Measurements from ENCODE around the gene POU2F1.

The POU2F1 gene

DNA sequence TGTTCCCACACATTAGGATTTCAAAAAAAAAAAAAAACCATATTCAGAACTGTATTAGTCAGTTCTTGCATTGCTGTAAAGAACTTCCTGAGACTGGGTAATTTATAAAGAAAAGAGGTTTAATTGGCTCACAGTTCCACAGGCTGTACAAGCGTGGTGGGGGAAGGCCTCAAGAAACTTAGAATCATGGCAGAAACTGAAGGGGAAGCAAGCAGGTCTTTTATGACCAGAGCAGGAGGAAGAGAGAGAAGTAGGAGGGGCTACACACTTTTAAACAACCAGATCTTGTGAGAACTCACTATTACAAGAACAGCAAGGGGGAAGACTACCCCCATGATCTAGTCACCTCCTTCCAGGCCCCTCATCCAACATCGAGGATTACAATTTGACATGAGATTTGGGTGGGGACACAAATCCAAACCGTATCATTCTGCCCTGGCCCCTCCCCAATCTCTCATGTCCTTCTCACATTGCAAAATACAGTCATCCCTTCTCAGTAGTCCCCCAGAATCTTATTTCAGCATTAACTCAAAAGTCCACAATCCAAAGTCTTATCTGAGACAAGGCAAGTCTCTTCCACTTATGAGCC lies 51.8 kb downstream of the POU2F1 start:
- no peak for DNase-seq (ENCODE audit: low read depth)

GRCh38 chr1:167273027-167273800 lies 52.5 kb downstream of the POU2F1 start:
- peak; percentile 43 for DNase-seq (ENCODE audit: low read depth)

DNA sequence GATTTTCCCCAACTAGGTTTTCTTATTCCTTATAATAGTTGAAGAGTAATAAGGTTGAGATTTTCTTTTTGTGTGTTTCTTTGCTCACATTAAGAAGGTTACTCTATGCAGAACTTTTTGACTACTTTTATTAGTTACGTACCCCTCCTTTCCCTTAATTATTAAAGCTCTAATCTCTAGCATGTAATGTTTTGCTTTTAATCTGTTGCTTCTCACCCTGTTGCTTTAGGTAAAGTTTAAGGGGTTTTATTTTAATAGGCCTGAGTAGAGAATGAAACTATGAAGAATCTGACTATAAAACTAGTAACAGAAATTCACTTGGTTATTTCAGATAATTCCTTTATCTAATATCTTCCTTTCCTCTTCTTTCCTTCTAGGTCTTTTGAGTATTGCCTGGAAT lies 53.4 kb downstream of the POU2F1 start:
- DNase-seq (ENCODE audit: low read depth), result no peak

DNA sequence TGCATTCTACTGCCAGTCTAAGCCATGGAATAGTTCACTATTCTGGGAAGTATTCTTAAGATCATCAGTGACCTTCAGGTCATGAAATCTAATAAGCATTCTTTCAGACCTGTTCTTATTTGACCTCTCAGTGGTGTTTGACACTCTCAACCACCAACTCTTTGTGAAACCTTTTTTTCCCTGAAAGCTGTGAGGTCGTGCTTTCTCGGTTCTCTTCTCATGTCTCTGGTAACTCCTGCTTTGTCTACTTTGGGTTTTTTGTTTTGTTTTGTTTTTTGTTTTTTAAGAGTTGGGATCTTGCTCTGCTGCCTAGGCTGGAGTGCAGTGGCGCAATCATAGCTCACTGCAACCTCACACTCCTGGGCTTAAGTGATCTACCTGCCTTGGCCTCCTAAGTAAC lies 56.3 kb downstream of the POU2F1 start:
- DNase-seq (ENCODE audit: low read depth), result no peak

- DNase-seq (ENCODE audit: low read depth), result no peak
Observed at GRCh38 chr1:167278497-167278896, 57.8 kb downstream of the POU2F1 start.

DNA sequence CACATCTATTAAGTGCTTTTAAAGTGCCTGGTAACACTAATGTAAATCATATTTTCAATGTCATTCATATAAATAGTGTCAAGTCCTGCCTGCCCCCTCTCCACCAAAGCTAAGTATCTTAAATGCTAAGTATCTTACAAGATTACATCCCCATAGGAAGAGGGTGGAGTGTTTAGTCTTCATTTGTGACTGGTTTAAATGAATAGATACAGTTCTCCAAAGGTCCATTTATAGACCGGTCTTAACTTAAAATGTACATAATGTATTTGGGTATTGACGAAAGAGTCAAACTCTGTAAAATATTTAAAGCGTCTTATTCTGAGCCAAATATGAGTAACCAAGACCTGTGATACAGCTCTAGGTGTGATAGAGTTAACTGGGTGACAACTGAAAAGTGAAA lies 60.2 kb downstream of the POU2F1 start:
- DNase-seq (ENCODE audit: low read depth), result no peak

GRCh38 chr1:167288390-167289074 lies 67.8 kb downstream of the POU2F1 start:
- no peak for DNase-seq (ENCODE audit: low read depth)

DNA sequence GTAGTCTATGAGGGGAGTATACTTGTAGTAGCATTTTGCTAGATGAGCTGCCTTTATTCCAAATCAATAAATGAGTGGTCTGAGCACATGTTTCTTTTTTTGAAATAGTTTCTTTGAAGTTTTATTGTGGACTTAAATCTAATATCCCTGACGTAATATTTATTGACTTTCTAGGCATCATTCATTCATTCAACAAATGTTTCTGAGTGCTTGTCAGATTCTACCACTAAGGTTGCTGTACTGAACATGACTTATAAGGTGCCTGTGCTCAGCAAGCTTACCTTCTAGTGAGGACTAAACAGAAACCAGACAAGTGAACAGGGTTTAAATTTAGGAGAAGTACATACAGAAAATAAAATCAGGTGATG lies 68.4 kb downstream of the POU2F1 start:
- DNase-seq (ENCODE audit: low read depth), result no peak

GRCh38 chr1:167289966-167290365 lies 69.3 kb downstream of the POU2F1 start:
- DNase-seq (ENCODE audit: low read depth), result no peak

GRCh38 chr1:167291539-167292185 lies 71.0 kb downstream of the POU2F1 start:
- DNase-seq (ENCODE audit: low read depth), result no peak

DNA sequence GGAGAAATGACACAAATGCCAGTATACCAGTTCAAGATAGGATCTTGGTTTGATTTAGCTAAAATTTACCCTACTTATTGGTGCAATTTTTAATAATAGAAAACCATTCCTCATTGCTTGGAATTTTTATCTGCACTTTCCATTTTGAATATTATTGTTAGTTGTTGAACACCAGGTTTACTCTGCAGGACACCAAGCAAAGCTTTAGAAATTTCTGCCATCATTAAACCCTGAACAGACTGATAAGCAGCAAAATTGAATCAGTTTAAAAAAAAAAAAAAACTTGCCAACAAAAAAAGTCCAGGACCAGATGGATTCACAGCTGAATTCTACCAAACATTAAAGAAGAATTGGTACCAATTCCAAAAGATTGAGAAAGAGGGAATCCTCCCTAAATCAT lies 71.5 kb downstream of the POU2F1 start:
- no peak for DNase-seq (ENCODE audit: low read depth)

GRCh38 chr1:167293057-167293456 lies 72.4 kb downstream of the POU2F1 start:
- no peak for DNase-seq (ENCODE audit: low read depth)

GRCh38 chr1:167294528-167294927 lies 73.8 kb downstream of the POU2F1 start:
- DNase-seq (ENCODE audit: low read depth), result no peak

GRCh38 chr1:167297222-167298214 lies 76.8 kb downstream of the POU2F1 start:
- no peak for DNase-seq (ENCODE audit: low read depth)

DNA sequence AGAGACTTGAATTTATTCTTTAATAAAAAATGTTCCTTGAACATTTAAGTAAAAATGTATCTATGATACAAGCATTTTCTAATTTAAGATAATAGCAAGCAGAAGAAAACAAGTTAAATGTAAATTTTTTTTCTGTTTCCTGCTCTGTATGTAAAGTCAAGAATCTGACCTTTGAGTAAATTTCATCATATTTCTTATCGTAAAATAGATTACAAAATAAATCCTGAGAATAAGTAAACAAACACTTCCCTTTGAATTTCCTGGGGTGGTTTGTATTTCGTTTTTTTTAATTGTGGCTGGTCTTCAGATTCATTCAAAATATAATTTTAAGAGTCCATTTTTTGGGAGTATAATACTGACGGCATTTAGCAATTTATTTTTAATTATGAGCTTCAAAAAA lies 77.6 kb downstream of the POU2F1 start:
- no peak for DNase-seq (ENCODE audit: low read depth)

GRCh38 chr1:167301355-167301754 lies 80.7 kb downstream of the POU2F1 start:
- no peak for DNase-seq (ENCODE audit: low read depth)

- DNase-seq (ENCODE audit: low read depth), result no peak
Observed at GRCh38 chr1:167304165-167304564, 83.5 kb downstream of the POU2F1 start.

DNA sequence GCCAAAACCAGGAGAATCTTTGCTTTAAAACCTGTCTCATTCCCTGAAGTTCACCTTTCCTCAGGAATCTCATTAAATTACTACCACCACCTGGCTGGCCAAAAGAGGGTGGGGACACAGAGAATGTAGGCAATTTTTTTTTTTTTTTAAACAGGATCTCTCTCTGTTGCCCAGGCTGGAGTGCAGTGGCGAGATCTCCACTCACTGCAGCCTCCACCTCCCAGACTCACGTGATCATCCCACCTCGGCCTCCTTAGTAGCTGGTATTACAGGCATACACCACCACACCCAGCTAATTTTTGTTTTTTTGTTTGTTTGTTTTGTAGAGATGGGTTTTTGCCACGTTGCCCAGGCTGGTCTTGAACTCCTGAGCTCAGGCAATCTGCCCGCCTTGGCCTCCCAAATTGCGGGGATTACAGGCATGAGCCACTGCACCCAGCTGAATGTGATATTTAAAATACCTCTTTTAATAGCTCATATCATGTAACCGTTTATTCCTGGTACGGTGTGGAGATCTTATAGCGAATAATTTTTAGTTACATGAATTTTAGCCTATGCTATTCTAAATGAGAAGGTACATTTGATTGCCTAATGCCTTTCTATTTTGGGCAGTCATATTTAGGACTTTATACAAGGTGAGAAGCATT lies 84.5 kb downstream of the POU2F1 start:
- DNase-seq (ENCODE audit: low read depth), result no peak

DNA sequence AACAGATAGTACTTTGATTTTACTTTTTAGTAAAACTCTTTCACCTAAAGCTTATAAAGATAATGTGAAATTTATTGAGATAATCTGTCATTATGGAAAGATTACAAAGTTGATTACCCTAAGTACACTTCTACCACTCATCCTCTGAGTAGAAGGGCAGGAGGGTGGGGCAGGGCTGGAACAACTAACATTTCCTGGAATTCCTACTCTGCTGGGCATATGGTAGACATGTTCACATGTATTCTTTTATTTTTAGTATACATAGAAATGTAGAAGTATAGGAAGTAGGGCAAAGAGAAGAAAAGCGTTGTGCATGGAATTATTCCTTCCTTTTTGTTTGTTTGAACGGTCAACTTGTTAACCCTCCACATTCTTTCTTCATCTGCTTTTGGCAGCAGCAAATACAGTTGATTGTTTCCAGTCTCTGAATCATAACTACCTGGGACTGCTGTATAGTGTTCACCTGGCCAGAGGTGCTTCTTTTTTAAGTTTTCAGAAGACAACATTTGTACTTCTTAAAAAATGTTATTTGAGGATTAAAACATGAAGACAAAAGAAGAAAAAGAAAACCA lies 85.1 kb downstream of the POU2F1 start:
- DNase-seq (ENCODE audit: low read depth), result no peak

- DNase-seq (ENCODE audit: low read depth), result no peak
Observed at GRCh38 chr1:167310732-167311131, 90.0 kb downstream of the POU2F1 start.

- no peak for DNase-seq (ENCODE audit: low read depth)
Observed at GRCh38 chr1:167312871-167313270, 92.2 kb downstream of the POU2F1 start.

Measured in HS-27A (cell line).